ENCODE measurements around the gene TRIOBP.

TRIOBP gene

DNA sequence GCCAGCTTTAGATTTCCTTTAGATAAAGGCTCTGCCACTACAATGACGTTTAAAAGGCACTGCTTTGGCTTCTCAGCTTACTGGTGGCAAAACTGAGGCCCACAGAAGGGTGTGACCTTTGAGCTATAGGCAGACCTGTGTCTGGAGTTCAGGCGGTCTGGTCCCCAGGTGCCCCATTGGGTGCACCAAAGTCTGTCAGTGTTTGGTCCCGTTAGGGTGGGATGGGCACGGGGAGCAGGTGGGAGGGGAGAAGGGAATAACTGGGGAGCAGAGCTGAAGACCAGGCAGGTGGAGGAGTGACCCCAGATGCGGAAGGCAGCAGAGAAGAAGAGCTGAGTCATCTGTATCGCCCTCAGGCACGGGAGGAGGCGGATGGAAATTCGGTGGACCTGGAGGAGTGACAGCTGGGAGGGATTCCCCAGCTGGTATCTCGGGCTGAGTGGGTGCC, 65.6 kb downstream of the TRIOBP start:
- no peak overlapping the region for H3K4me3 ChIP-seq (ENCODE audit: low read length)
- no peaks in the 10 kb centered on the region for H3K9me3 ChIP-seq (ENCODE audit: control insufficient read depth, low read length)
- DNase-seq (ENCODE audit: low read depth), result no peak
- H3K36me3 ChIP-seq (ENCODE audit: control insufficient read depth, insufficient read depth, low read length, severe bottlenecking), result peaks cover 71% of the 10 kb centered on the region
- no peaks in the 10 kb centered on the region for H3K27me3 ChIP-seq (replicated peaks; ENCODE audit: control insufficient read depth, insufficient read depth, low read length)
- H3K9ac ChIP-seq (ENCODE audit: low read length), result no peak overlapping the region
- H3K4me1 ChIP-seq (ENCODE audit: control insufficient read depth, insufficient read depth, low read length), result peaks cover 5% of the 10 kb centered on the region

DNA sequence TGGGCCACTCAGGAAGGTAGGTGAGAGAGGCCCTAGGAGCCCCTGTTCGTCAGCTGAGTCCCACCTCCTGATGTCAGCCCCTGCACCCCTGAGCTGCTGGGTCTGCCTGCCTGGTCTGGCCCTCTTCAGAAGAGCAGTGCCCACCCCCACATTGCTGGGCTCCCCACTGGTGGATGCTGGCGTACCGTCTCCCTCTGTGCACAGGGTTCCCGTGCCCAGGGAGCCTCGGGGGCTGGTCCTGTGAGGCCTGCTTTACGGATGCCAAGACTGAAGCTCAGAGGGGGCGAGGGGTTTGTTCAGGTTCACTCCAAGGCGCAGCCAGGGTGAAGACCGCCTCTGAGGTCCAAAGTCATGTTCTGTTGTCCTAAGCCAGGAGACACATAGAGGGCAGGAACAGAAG, 66.2 kb downstream of the TRIOBP start:
- H3K36me3 ChIP-seq (ENCODE audit: control insufficient read depth, insufficient read depth, low read length, severe bottlenecking), result peaks cover 71% of the 10 kb centered on the region
- no peak for DNase-seq (ENCODE audit: low read depth)

DNA sequence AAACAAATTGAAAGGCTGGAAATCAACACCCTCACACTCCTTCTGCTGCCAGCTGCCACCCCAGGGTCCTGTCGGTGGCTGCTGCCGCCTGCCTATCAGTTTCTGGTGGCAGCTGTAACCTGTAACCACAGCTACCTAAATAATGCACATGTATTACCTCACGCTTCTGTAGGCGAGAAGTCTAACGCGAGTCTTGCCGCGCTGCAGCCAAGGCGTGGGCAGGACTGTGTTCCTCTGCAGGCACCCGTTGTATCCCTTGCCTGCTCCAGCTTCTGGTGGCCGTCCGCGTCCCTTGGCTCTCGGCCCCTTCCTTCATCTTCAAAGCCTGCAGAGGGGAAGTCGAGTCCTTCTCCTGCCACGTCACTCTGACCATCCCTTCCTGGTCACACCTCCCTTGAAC, 66.8 kb downstream of the TRIOBP start:
- Histone ChIP-seq H3K9me3 (ENCODE audit: control insufficient read depth, low read length) (no peaks in the 10 kb centered on the region), H3K4me1 (ENCODE audit: control insufficient read depth, insufficient read depth, low read length) (peaks cover 5% of the 10 kb centered on the region), H3K36me3 (ENCODE audit: control insufficient read depth, insufficient read depth, low read length, severe bottlenecking) (peaks cover 69% of the 10 kb centered on the region), H3K4me3 (ENCODE audit: low read length) (no peak overlapping the region), H3K9ac (ENCODE audit: low read length) (no peak overlapping the region), H3K27me3 (replicated peaks; ENCODE audit: control insufficient read depth, insufficient read depth, low read length) (no peaks in the 10 kb centered on the region)
- DNase-seq (ENCODE audit: low read depth), result no peak

More for the DNA sequence above, 66.2 kb downstream of the TRIOBP start:
- Histone ChIP-seq H3K9ac (ENCODE audit: low read length) (no peak overlapping the region), H3K4me1 (ENCODE audit: control insufficient read depth, insufficient read depth, low read length) (peaks cover 5% of the 10 kb centered on the region), H3K4me3 (ENCODE audit: low read length) (no peak overlapping the region), H3K9me3 (ENCODE audit: control insufficient read depth, low read length) (no peaks in the 10 kb centered on the region), H3K27me3 (replicated peaks; ENCODE audit: control insufficient read depth, insufficient read depth, low read length) (no peaks in the 10 kb centered on the region)

DNA sequence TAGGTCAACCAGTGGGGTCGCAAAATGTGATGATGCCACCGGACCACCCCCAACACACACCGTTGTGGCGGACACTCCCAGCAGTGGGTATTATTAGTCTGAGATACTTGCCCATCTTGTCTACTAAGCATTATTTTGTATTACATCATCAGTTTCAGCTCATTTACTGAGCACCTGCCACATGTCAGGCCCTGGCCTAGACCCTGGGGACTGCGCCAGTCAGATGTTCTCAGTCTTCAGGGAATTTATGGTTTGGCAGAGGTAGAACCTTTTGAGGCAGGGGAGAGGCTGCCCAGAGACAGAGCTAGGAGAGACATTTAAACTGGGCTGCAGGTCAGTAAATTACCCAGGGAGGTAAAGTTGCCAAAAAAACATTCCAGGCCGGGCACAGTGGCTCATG, 67.8 kb downstream of the TRIOBP start:
- DNase-seq (ENCODE audit: low read depth), result no peak
- Histone ChIP-seq H3K9ac (ENCODE audit: low read length) (no peak overlapping the region), H3K4me3 (ENCODE audit: low read length) (no peak overlapping the region), H3K9me3 (ENCODE audit: control insufficient read depth, low read length) (no peaks in the 10 kb centered on the region), H3K27me3 (replicated peaks; ENCODE audit: control insufficient read depth, insufficient read depth, low read length) (no peaks in the 10 kb centered on the region), H3K36me3 (ENCODE audit: control insufficient read depth, insufficient read depth, low read length, severe bottlenecking) (peaks cover 69% of the 10 kb centered on the region), H3K4me1 (ENCODE audit: control insufficient read depth, insufficient read depth, low read length) (peaks cover 5% of the 10 kb centered on the region)

DNA sequence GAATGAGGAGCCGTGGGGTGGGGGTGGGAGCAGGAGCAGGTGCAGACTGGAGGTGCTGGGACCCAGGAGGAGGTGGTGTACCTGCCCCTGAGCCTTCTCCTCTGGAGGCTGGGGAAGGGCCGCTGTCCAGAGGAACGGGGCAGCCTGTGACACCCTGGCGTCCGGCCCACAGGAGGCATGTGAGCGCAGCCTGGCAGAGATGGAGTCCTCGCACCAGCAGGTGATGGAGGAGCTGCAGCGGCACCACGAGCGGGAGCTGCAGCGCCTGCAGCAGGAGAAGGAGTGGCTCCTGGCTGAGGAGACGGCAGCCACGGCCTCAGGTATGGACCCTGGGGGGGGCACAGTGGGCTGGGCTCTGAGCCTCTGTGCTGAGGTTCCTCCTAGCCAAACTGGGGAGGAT, 68.7 kb downstream of the TRIOBP start:
- Histone ChIP-seq H3K9ac (ENCODE audit: low read length) (no peak overlapping the region), H3K9me3 (ENCODE audit: control insufficient read depth, low read length) (no peaks in the 10 kb centered on the region), H3K27me3 (replicated peaks; ENCODE audit: control insufficient read depth, insufficient read depth, low read length) (no peaks in the 10 kb centered on the region), H3K4me3 (ENCODE audit: low read length) (no peak overlapping the region), H3K36me3 (ENCODE audit: control insufficient read depth, insufficient read depth, low read length, severe bottlenecking) (peaks cover 64% of the 10 kb centered on the region), H3K4me1 (ENCODE audit: control insufficient read depth, insufficient read depth, low read length) (peaks cover 5% of the 10 kb centered on the region)
- no peak for DNase-seq (ENCODE audit: low read depth)

DNA sequence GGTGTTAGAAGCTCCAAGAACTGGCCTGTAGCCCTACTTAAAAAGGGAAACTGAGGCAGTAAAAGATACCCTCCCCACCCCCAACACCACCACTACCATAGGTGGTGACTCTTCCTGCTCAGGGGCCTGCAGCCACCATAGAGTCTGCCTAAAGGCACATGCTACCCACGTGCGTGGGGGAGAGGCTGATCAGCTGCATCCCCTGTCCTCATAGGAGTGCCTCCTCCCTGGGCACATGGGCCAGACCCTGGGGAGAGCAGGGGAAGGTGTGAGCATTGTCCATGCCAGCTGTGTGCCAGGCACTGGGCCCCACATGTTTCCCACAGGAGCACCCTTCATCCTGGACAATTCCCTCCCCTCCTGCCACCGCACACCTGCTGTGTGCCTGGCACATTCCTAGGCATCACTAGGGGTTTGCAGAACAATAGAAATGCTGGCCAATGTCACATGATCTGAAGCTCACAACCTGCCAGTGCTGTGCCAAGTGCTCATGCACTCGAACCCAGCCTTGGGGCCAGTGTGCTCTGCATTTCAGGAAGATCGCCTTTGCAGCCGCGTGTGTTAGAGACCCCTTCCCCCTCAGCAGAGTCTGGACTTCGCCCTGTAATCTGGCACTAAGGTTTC, 69.2 kb downstream of the TRIOBP start:
- no peak overlapping the region for H3K4me3 ChIP-seq (ENCODE audit: low read length)
- no peak for DNase-seq (ENCODE audit: low read depth)
- no peak overlapping the region for H3K9ac ChIP-seq (ENCODE audit: low read length)
- peaks cover 62% of the 10 kb centered on the region for H3K36me3 ChIP-seq (ENCODE audit: control insufficient read depth, insufficient read depth, low read length, severe bottlenecking)
- H3K27me3 ChIP-seq (replicated peaks; ENCODE audit: control insufficient read depth, insufficient read depth, low read length), result no peaks in the 10 kb centered on the region
- H3K9me3 ChIP-seq (ENCODE audit: control insufficient read depth, low read length), result no peaks in the 10 kb centered on the region
- peaks cover 5% of the 10 kb centered on the region for H3K4me1 ChIP-seq (ENCODE audit: control insufficient read depth, insufficient read depth, low read length)

DNA sequence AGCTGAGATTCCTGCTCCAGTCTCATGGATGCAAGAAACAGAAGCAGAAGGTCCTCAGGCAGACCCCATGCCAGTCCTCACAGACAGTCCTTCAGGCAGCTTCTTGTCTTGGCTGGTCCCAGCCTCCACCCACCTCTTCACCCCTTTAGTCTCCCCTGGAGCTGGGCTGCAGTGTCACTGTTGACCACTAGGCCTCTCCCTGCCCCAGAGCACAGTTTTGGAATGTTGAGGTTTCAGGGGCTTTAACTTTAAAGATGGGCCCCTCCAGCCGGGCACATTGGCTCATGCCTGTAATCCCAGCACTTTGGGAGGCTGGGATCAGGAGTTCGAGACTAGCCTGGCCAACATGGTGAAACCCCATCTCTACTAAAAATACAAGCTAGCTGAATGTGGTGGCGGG, 71.4 kb downstream of the TRIOBP start:
- Histone ChIP-seq H3K4me1 (ENCODE audit: control insufficient read depth, insufficient read depth, low read length) (peaks cover 5% of the 10 kb centered on the region), H3K36me3 (ENCODE audit: control insufficient read depth, insufficient read depth, low read length, severe bottlenecking) (peaks cover 67% of the 10 kb centered on the region), H3K27me3 (replicated peaks; ENCODE audit: control insufficient read depth, insufficient read depth, low read length) (no peaks in the 10 kb centered on the region), H3K4me3 (ENCODE audit: low read length) (no peak overlapping the region), H3K9ac (ENCODE audit: low read length) (no peak overlapping the region), H3K9me3 (ENCODE audit: control insufficient read depth, low read length) (no peaks in the 10 kb centered on the region)
- no peak for DNase-seq (ENCODE audit: low read depth)

DNA sequence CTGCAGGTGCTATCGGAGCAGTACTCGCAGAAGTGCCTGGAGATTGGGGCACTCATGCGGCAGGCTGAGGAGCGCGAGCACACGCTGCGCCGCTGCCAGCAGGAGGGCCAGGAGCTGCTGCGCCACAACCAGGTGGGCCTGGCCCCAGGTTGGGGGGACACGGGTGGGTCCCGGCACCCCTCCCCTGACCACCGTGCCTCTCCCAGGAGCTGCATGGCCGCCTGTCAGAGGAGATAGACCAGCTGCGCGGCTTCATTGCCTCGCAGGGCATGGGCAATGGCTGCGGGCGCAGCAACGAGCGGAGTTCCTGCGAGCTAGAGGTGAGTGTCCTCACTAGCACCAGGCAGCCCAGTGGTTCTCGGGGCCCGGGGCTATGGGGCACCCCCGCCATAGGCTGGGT, 72.2 kb downstream of the TRIOBP start:
- Histone ChIP-seq H3K4me3 (ENCODE audit: low read length) (no peak overlapping the region), H3K4me1 (ENCODE audit: control insufficient read depth, insufficient read depth, low read length) (peaks cover 5% of the 10 kb centered on the region), H3K36me3 (ENCODE audit: control insufficient read depth, insufficient read depth, low read length, severe bottlenecking) (peaks cover 67% of the 10 kb centered on the region), H3K27me3 (replicated peaks; ENCODE audit: control insufficient read depth, insufficient read depth, low read length) (no peaks in the 10 kb centered on the region), H3K9ac (ENCODE audit: low read length) (no peak overlapping the region), H3K9me3 (ENCODE audit: control insufficient read depth, low read length) (no peaks in the 10 kb centered on the region)
- no peak for DNase-seq (ENCODE audit: low read depth)

DNA sequence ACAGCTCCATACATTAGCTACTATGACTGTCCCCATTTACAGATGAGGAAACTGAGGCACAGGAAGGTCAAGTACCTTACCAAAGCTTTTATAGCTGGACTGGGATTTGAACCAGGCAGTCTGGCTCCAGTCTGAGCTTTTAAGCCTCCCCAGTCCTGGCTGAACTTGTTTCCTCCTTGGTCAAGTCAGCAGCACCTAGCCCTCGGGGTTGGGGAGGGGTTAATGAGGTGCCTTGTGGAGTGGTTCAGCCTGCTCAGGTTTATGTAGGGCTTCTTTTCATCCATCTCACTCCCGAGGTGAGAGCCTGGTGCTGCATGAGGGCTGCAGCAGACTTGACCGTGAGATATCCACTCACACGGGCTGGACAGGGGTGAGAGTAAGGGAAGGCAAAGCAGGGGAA, 74.2 kb downstream of the TRIOBP start:
- no peak for DNase-seq (ENCODE audit: low read depth)
- no peaks in the 10 kb centered on the region for H3K9me3 ChIP-seq (ENCODE audit: control insufficient read depth, low read length)
- peaks cover 71% of the 10 kb centered on the region for H3K36me3 ChIP-seq (ENCODE audit: control insufficient read depth, insufficient read depth, low read length, severe bottlenecking)
- peaks cover 5% of the 10 kb centered on the region for H3K4me1 ChIP-seq (ENCODE audit: control insufficient read depth, insufficient read depth, low read length)
- H3K9ac ChIP-seq (ENCODE audit: low read length), result no peak overlapping the region
- H3K27me3 ChIP-seq (replicated peaks; ENCODE audit: control insufficient read depth, insufficient read depth, low read length), result no peaks in the 10 kb centered on the region
- H3K4me3 ChIP-seq (ENCODE audit: low read length), result no peak overlapping the region

DNA sequence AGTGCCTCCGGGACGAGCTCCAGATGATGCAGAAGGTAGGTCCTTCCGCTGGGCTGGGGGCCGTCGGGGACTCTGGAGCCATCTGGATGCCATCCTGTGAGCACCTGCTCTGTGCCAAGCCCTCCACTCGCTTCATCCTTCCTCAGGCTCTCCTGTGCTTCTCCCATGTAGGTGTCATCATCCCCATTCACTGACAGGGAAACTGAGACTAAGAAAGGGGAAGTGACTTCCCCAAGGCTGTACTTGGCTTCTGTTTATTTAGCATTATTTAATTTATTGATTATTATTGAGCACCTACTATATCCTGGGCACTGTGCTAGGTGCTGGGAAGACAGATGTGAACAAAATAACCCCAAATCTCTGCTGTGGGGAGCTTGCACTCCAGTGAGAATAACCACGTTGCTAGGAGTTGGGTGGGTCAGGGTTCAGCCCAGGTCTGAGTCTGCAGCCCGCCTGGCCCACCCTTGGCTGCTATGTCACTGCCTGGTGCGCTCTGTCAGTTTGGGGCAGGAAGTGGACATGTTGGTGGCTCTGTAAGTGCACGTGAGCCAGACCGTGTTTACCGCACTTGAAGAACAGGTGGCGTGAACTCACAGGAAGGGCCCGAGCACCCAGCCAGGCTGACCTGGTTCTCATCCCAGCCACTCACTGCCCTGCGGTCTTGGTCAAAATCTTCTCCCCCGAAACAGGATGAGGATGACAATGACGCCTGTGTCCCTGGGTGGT, 75.0 kb downstream of the TRIOBP start:
- Histone ChIP-seq H3K36me3 (ENCODE audit: control insufficient read depth, insufficient read depth, low read length, severe bottlenecking) (peaks cover 68% of the 10 kb centered on the region), H3K4me1 (ENCODE audit: control insufficient read depth, insufficient read depth, low read length) (peaks cover 13% of the 10 kb centered on the region), H3K4me3 (ENCODE audit: low read length) (no peak overlapping the region), H3K27me3 (replicated peaks; ENCODE audit: control insufficient read depth, insufficient read depth, low read length) (no peaks in the 10 kb centered on the region), H3K9me3 (ENCODE audit: control insufficient read depth, low read length) (no peaks in the 10 kb centered on the region), H3K9ac (ENCODE audit: low read length) (no peak overlapping the region)
- no peak for DNase-seq (ENCODE audit: low read depth)

DNA sequence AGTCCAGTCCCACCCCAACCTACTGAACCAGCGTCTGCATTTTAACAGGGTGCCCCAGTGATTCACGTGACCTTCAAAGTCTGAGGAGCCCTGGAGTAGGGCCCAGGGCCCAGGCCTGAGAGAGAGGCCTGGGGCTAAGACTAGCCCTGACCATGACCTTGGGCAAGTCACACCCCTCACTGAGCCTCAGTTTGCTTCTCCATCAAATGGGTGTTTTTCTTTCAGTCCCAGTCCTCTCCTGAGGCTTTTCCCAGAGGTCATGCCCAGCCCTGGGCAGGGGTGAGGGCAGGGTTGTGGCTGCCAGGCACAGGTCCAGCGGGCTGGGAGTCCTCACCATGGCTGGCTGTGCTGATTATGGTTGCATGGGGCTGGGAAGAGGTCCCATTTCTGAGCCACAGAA, 77.9 kb downstream of the TRIOBP start:
- Histone ChIP-seq H3K9me3 (ENCODE audit: control insufficient read depth, low read length) (no peaks in the 10 kb centered on the region), H3K4me1 (ENCODE audit: control insufficient read depth, insufficient read depth, low read length) (peaks cover 26% of the 10 kb centered on the region), H3K4me3 (ENCODE audit: low read length) (no peak overlapping the region), H3K36me3 (ENCODE audit: control insufficient read depth, insufficient read depth, low read length, severe bottlenecking) (peaks cover 44% of the 10 kb centered on the region), H3K9ac (ENCODE audit: low read length) (no peak overlapping the region), H3K27me3 (replicated peaks; ENCODE audit: control insufficient read depth, insufficient read depth, low read length) (no peaks in the 10 kb centered on the region)
- DNase-seq (ENCODE audit: low read depth), result no peak
